HepG2 (cell line): ENCODE data around the gene MROH2A. TPM values are rescaled to one million over a fixed set of nuclear protein-coding genes. Genes with fewer than 3 reads are reported as not detected.
"Not testable (repeated sequence)": the region's sequence is repeated elsewhere in the genome, so short reads cannot be mapped to it uniquely, and the experiment has no call there.

Source experiments
- ATAC-seq: fragments of 200-7000 bp; cut with Tn5 transposase; 3 replicates; pipeline ENCODE4 v1.9.1; 2020; ENCODE audit warnings: mild to moderate bottlenecking, moderate library complexity
- BruUV-seq: library from RNA; stranded (reverse); fragments of 400-500 nt; replicated peaks from 2 replicates; lab custom pipeline; 2021; lab: Mats Ljungman, UMichigan
- CTCF ChIA-PET: fragments of 300-600 bp; formaldehyde crosslinking; extraction: SDS; loops from one replicate; lab custom pipeline; 2021; ENCODE audit warnings: low total read pairs, inconsistent platforms, low intra/inter-chr PET ratio; lab: Yijun Ruan, JAX
- POLR2A ChIA-PET: fragments of 350-600 bp; sonication (Branson Sonifier 250); formaldehyde crosslinking; loops from one replicate; lab custom pipeline; 2020; ENCODE audit warnings: antibody characterized with exemption, inconsistent platforms; lab: Yijun Ruan, JAX
- DNase-seq: peaks from one replicate; pipeline ENCODE4 v3.0.0-alpha.2; 2015; ENCODE audit warnings: low spot score
- FAIRE-seq: peaks from 3 replicates; lab custom pipeline; 2011; peaks lifted over from hg19 to GRCh38; lab: Jason Lieb, UNC
- H2AFZ ChIP-seq: one replicate; pipeline ENCODE4 v1.6.1; 2011; ENCODE audit warnings: low read length, inconsistent platforms
- H3K27ac ChIP-seq: fragments of 300-600 bp; 3 replicates; pipeline ENCODE4 v1.8.0; 2011; ENCODE audit warnings: mixed run types, mild to moderate bottlenecking, mixed read lengths, low read length, inconsistent platforms; ENCODE audit not compliant: insufficient read depth; ENCODE audit errors: extremely low read length
- H3K27me3 ChIP-seq, 2 experiments: fragments of 200-600 bp in 1 of 2; 2 replicates in 1 of 2; 3 replicates in 1 of 2; pipeline versions ENCODE4 v1.6.0 to v1.8.0; 2011; ENCODE audit warnings: low read length in 2 of 2, mild to moderate bottlenecking in 2 of 2, moderate library complexity in 2 of 2, inconsistent platforms in 1 of 2; ENCODE audit not compliant: insufficient read depth in 2 of 2, control insufficient read depth in 1 of 2
- H3K36me3 ChIP-seq, 2 experiments: fragments of 200-600 bp in 1 of 2; replicated peaks in 1 of 2; 2 replicates in 1 of 2; 3 replicates in 1 of 2; pipeline versions ENCODE4 v1.5.1 to v1.8.0; 2011; ENCODE audit warnings: low read length in 2 of 2, inconsistent platforms in 1 of 2; ENCODE audit not compliant: insufficient read depth in 2 of 2, control insufficient read depth in 1 of 2
- H3K4me1 ChIP-seq: 2 replicates; pipeline ENCODE4 v1.5.1; 2012; ENCODE audit warnings: low read length, inconsistent platforms; ENCODE audit not compliant: insufficient read depth
- H3K4me2 ChIP-seq: 2 replicates; pipeline ENCODE4 v1.6.0; 2011; ENCODE audit warnings: low read depth, low read length, inconsistent platforms
- H3K4me3 ChIP-seq, 3 experiments: fragments of 200-600 bp in 1 of 3; sonication (generic), shearing (Covaris generic) in 1 of 3; replicated peaks in 1 of 3; 2 replicates each; pipeline ENCODE4 v1.5.1; 2011 to 2016; ENCODE audit warnings: low read length in 3 of 3, inconsistent platforms in 2 of 3, low read depth in 2 of 3, mild to moderate bottlenecking in 2 of 3, control low read depth in 1 of 3, mixed read lengths in 1 of 3; ENCODE audit not compliant: insufficient read depth in 1 of 3
- H3K79me2 ChIP-seq: one replicate; pipeline ENCODE4 v1.6.1; 2011; ENCODE audit warnings: low read length, inconsistent platforms; ENCODE audit not compliant: insufficient read depth
- H3K9ac ChIP-seq: 2 replicates; pipeline ENCODE4 v1.6.0; 2011; ENCODE audit warnings: mild to moderate bottlenecking, low read depth, low read length, inconsistent platforms; ENCODE audit not compliant: insufficient read depth
- H3K9me3 ChIP-seq: 2 replicates; pipeline ENCODE4 v1.5.1; 2012; ENCODE audit warnings: mild to moderate bottlenecking, low read length
- H4K20me1 ChIP-seq: 2 replicates; pipeline ENCODE4 v1.6.0; 2011; ENCODE audit warnings: inconsistent platforms, mild to moderate bottlenecking, low read length, moderate library complexity; ENCODE audit not compliant: insufficient read depth
- ARNTL ChIP-seq: sonication (generic); formaldehyde crosslinking; IDR thresholded peaks from 2 replicates; pipeline ENCODE4 v1.4.0; 2020; ENCODE audit warnings: mild to moderate bottlenecking, missing genetic modification reagents
- ERF ChIP-seq: IDR thresholded peaks from 2 replicates; pipeline ENCODE4 v1.6.1; 2018; ENCODE audit warnings: missing biosample characterization, missing genetic modification reagents
- FOXJ3 ChIP-seq: sonication (generic); formaldehyde crosslinking; IDR thresholded peaks from 2 replicates; pipeline ENCODE4 v1.4.0; 2020; ENCODE audit warnings: missing genetic modification reagents, mild to moderate bottlenecking, borderline replicate concordance
- FOXO1 ChIP-seq: sonication (generic); formaldehyde crosslinking; IDR thresholded peaks from 2 replicates; pipeline ENCODE4 v1.4.0; 2020; ENCODE audit warnings: missing genetic modification reagents
- GATAD2A ChIP-seq: IDR thresholded peaks from 2 replicates; pipeline ENCODE4 v1.6.1; 2016
- JUNB ChIP-seq: sonication (generic); formaldehyde crosslinking; IDR thresholded peaks from 2 replicates; pipeline ENCODE4 v1.8.0; 2022; ENCODE audit warnings: missing genetic modification reagents, mild to moderate bottlenecking, borderline replicate concordance
- MAFK ChIP-seq, 2 experiments: IDR thresholded peaks in 1 of 2; conservative IDR thresholded peaks in 1 of 2; 2 replicates each; pipeline ENCODE4 v1.6.1; 2011; ENCODE audit warnings: improper control_type of control experiment in 2 of 2, low read length in 2 of 2
- MEF2D ChIP-seq: sonication (generic); formaldehyde crosslinking; IDR thresholded peaks from 2 replicates; pipeline ENCODE4 v1.5.1; 2020; ENCODE audit warnings: mild to moderate bottlenecking, missing genetic modification reagents
- MTA1 ChIP-seq: sonication (generic); formaldehyde crosslinking; IDR thresholded peaks from 2 replicates; pipeline ENCODE4 v1.4.0; 2020; ENCODE audit warnings: missing genetic modification reagents, mild to moderate bottlenecking, borderline replicate concordance
- MYPOP ChIP-seq: sonication (generic); formaldehyde crosslinking; IDR thresholded peaks from 2 replicates; pipeline ENCODE4 v1.8.1; 2023; ENCODE audit warnings: mild to moderate bottlenecking, moderate library complexity, missing genetic modification reagents
- NONO ChIP-seq, 2 experiments: fragments of 450-650 bp in 1 of 2; sonication (generic) in 1 of 2; formaldehyde crosslinking in 1 of 2; IDR thresholded peaks in 1 of 2; conservative IDR thresholded peaks in 1 of 2; 2 replicates each; pipeline versions ENCODE4 v1.6.1 to v1.8.0; 2017 to 2022; ENCODE audit warnings: mild to moderate bottlenecking in 1 of 2, missing genetic modification reagents in 1 of 2, moderate library complexity in 1 of 2
- SP5 ChIP-seq: IDR thresholded peaks from 2 replicates; pipeline ENCODE4 v1.6.1; 2016; ENCODE audit warnings: low read depth, borderline replicate concordance
- TBX3 ChIP-seq: fragments of 450-650 bp; IDR thresholded peaks from 2 replicates; pipeline ENCODE4 v1.6.1; 2017; ENCODE audit warnings: antibody characterized with exemption, mild to moderate bottlenecking, inconsistent platforms, borderline replicate concordance
- ZBTB26 ChIP-seq: IDR thresholded peaks from 2 replicates; pipeline ENCODE4 v1.6.1; 2016; ENCODE audit warnings: missing compliant biosample characterization, missing genetic modification reagents, borderline replicate concordance
- ZBTB38 ChIP-seq: sonication (generic); formaldehyde crosslinking; IDR thresholded peaks from 2 replicates; pipeline ENCODE4 v1.5.1; 2020; ENCODE audit warnings: mild to moderate bottlenecking, missing genetic modification reagents
- ZMYM3 ChIP-seq: sonication (generic); formaldehyde crosslinking; IDR thresholded peaks from 2 replicates; pipeline ENCODE4 v1.5.1; 2020; ENCODE audit warnings: mild to moderate bottlenecking, missing genetic modification reagents
- ZNF101 ChIP-seq: sonication (generic); formaldehyde crosslinking; IDR thresholded peaks from 2 replicates; pipeline ENCODE4 v1.4.0; 2020; ENCODE audit warnings: mild to moderate bottlenecking, low read depth, missing genetic modification reagents, borderline replicate concordance
- ZNF205 ChIP-seq: IDR thresholded peaks from 2 replicates; pipeline ENCODE4 v1.6.1; 2018; ENCODE audit warnings: missing biosample characterization, missing genetic modification reagents
- ZNF317 ChIP-seq: sonication (generic); formaldehyde crosslinking; IDR thresholded peaks from 2 replicates; pipeline ENCODE4 v1.5.0; 2020; ENCODE audit warnings: mild to moderate bottlenecking, missing genetic modification reagents
- ZNF747 ChIP-seq: sonication (generic); formaldehyde crosslinking; IDR thresholded peaks from 2 replicates; pipeline ENCODE4 v1.8.1; 2023; ENCODE audit warnings: missing genetic modification reagents, mild to moderate bottlenecking, borderline replicate concordance
- ZNF790 ChIP-seq: sonication (generic); formaldehyde crosslinking; IDR thresholded peaks from 2 replicates; pipeline ENCODE4 v1.8.0; 2022; ENCODE audit warnings: missing genetic modification reagents, mild to moderate bottlenecking, borderline replicate concordance
- ZNF879 ChIP-seq: sonication (generic); formaldehyde crosslinking; IDR thresholded peaks from 2 replicates; pipeline ENCODE4 v1.8.1; 2023; ENCODE audit warnings: missing genetic modification reagents
- WGBS: methylation state at CpG from one replicate; pipeline ENCODE4 v1.1.6; 2017; ENCODE audit warnings: low lambda C conversion rate; 5-methylcytosine and 5-hydroxymethylcytosine counted together
- in situ Hi-C: cut with HindIII; loops from 2 replicates; pipeline ENCODE4 v1.10.0; 2017; ENCODE audit warnings: low pct_unique_long_range_greater_than_20kb; ENCODE audit not compliant: extremely low pct_ligation_motif_present
- intact Hi-C: fragments of 100-400 bp; cut with micrococcal nuclease; formaldehyde crosslinking; loops from one replicate; pipeline ENCODE4 v1.10.0; 2022; ENCODE audit not compliant: unreplicated experiment
- polyA plus RNA-seq, 8 experiments: library from polyadenylated mRNA; depleted of rRNA in 3 of 8; stranded (reverse) in 7 of 8; unstranded in 1 of 8; fragments of >200 nt; fragmentation: Illumina TruSeq in 4 of 8; extraction: Trizol in 4 of 8; gene quantifications; 2 replicates each; pipeline versions ENCODE4 v1.2.1 to v1.2.3, GENCODE V29; 2011 to 2016; ENCODE audit warnings: low read depth in 4 of 8, missing spikeins in 1 of 8, mixed read lengths in 1 of 8; ENCODE audit not compliant: insufficient read depth in 1 of 8
- total RNA-seq, 5 experiments: library from RNA; depleted of rRNA; stranded (reverse); fragments of >200 nt; fragmentation: Illumina TruSeq; extraction: Trizol; gene quantifications; 2 replicates each; pipeline ENCODE4 v1.2.3, GENCODE V29; 2016; ENCODE audit warnings: low read depth in 1 of 5

Gene MROH2A
- total and polyA plus RNA-seq, 2 of the 13 experiments (the other 11 are each of a cell fraction or from before 2014, with no cell fraction given) = 0.03 to 0.04 TPM

DNA sequence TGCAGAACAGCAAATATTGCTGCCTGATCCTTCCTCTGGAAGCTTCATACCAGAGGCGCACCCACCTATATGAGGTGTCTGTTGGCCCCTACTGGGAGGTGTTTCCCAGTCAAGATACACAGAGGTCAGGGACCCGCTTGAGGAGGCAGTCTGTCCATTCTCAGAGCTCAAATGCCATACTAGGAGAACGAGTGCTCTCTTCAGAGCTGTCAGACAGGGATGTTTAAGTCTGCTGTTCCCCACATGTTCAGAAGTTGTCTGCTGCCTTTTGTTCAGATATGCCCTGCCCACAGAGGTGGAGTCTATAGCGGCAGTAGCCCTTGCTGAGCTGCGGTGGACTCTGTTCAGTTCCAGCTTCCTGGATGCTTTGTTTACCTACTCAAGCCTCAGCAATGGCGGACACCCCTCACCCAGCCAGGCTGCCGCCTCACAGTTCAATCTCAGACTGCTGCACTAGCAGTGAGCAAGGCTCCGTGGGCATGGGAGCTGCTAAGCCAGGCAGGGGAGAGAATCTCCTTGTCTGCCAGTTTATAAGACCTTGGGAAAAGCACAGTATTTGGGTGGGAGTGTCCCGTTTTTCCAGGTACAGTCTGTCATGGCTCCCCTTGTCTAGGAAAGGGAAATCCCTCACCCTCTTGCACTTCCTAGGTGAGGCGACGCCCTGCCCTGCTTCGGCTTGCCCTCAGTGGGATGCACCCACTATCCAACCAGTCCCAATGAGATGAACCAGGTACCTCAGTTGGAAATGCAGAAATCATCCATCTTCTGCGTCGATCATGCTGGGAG, 41.1 kb upstream of the MROH2A start:
- in situ Hi-C loops; H3K79me2 ChIP-seq; CTCF ChIA-PET; intact Hi-C loops; H3K9ac ChIP-seq; H4K20me1 ChIP-seq; H3K36me3 ChIP-seq; BruUV-seq; H3K9me3 ChIP-seq; TF ChIP-seq NONO (IDR thresholded peaks at IDR 0.05): not testable (repeated sequence)
- peak overlapping the region; percentile 3 to 47 (median 21); a peak in 5 of 6 replicates for H3K4me3 ChIP-seq
- H3K4me1 ChIP-seq = peaks cover 57% of the 10 kb centered on the region
- peak overlapping the region; percentile 72 for H3K4me2 ChIP-seq
- peak overlapping the region; percentile 72 for H3K27ac ChIP-seq
- 35% methylated on average over 13 of the region's 14 CpGs for WGBS
- ATAC-seq (peak; percentile 99), DNase-seq (peak; percentile 80), FAIRE-seq (peak; percentile 50)
- peaks cover 0 to 20% of the 10 kb centered on the region in 2 experiments; a peak in 2 of 5 replicates for H3K27me3 ChIP-seq
- peak overlapping the region; percentile 75 for H2AFZ ChIP-seq
- POLR2A ChIA-PET = interaction anchor here (0.7 to 1.3 kb wide), 3 partner anchors 8 to 243 kb away, joined by 3 to 6 read pairs (median 3); partner anchors contain the start of gene UGT1A3
- TF ChIP-seq ZBTB38 (CRISPR knock-in tag) (peak; percentile 70), JUNB (CRISPR knock-in tag) (0 out of 2 replicates have a peak, but pooled peaks have one; percentile 54), ZNF317 (CRISPR knock-in tag) (peak; percentile 28; the same call in 1 of the 2 replicates), MTA1 (peak; percentile 89), MAFK (conservative IDR thresholded peaks at IDR 0.05 in 1 of 2, IDR thresholded peaks at IDR 0.05 in 1 of 2; ENCODE audit: low read length in 2 of 2) (peak in 1 of 2 experiments; percentile 39; a peak in 1 of 4 replicates), MYPOP (CRISPR knock-in tag) (0 out of 2 replicates have a peak, but pooled peaks have one; percentile 15), NONO (CRISPR knock-in tag; conservative IDR thresholded peaks at IDR 0.05) (peak; percentile 69), ZNF205 (peak; percentile 69), ZNF747 (CRISPR knock-in tag) (0 out of 2 replicates have a peak, but pooled peaks have one; percentile 38), ERF (CRISPR knock-in tag) (peak; percentile 79), ZMYM3 (CRISPR knock-in tag) (peak; percentile 80; the same call in 1 of the 2 replicates), FOXO1 (CRISPR knock-in tag) (peak; percentile 19; the same call in 1 of the 2 replicates), ZBTB26 (CRISPR knock-in tag) (peak; percentile 34; the same call in 1 of the 2 replicates), ZNF790 (CRISPR knock-in tag) (peak; percentile 66; the same call in 1 of the 2 replicates), FOXJ3 (CRISPR knock-in tag) (peak; percentile 43; the same call in 1 of the 2 replicates), ZNF101 (CRISPR knock-in tag) (peak; percentile 58; the same call in 1 of the 2 replicates), ZNF879 (CRISPR knock-in tag) (peak; percentile 65; the same call in 1 of the 2 replicates), ARNTL (CRISPR knock-in tag) (peak; percentile 62; the same call in 1 of the 2 replicates), SP5 (0 out of 2 replicates have a peak, but pooled peaks have one; percentile 20), MEF2D (CRISPR knock-in tag) (peak; percentile 58; the same call in 1 of the 2 replicates), TBX3 (peak; percentile 38; the same call in 1 of the 2 replicates), GATAD2A (CRISPR knock-in tag) (peak; percentile 42)
